NCI-H1092 (cell line): ENCODE measurements around the gene VEGFB.

Experiments
- DNase-seq: peaks from one replicate; lab custom pipeline; 2025; lab: John Stamatoyannopoulos, UW

The VEGFB gene

GRCh38 chr11:64246871-64247728 lies 12.7 kb downstream of the VEGFB start, which contains the start of gene PPP1R14B:
Gene PPP1R14B, minus strand, starts transcription at chr11:64246943. Its CDS starts 270 bp downstream, at chr11:64246673.
- DNase-seq: peak; percentile 85

- DNase-seq: no peak
Observed at GRCh38 chr11:64247729-64248531, 13.5 kb downstream of the VEGFB start.

GRCh38 chr11:64248578-64248977 lies 14.2 kb downstream of the VEGFB start:
- DNase-seq: no peak

GRCh38 chr11:64249038-64249437 lies 14.7 kb downstream of the VEGFB start:
- DNase-seq: no peak

- no peak for DNase-seq
Observed at GRCh38 chr11:64249563-64250414, 15.4 kb downstream of the VEGFB start.

GRCh38 chr11:64250415-64251015 lies 16.1 kb downstream of the VEGFB start:
- no peak for DNase-seq

GRCh38 chr11:64251016-64251752 lies 16.8 kb downstream of the VEGFB start, which contains the start of gene PLCB3:
Gene PLCB3, plus strand, starts transcription at chr11:64251530. Its CDS starts 120 bp downstream, at chr11:64251650.
- no peak for DNase-seq

GRCh38 chr11:64251753-64252002 lies 17.3 kb downstream of the VEGFB start:
- DNase-seq: no peak

- no peak for DNase-seq
Observed at GRCh38 chr11:64252003-64252872, 17.9 kb downstream of the VEGFB start.

GRCh38 chr11:64253043-64253442 lies 18.7 kb downstream of the VEGFB start:
- DNase-seq: no peak

- no peak for DNase-seq
Observed at GRCh38 chr11:64253481-64253880, 19.1 kb downstream of the VEGFB start.

GRCh38 chr11:64254326-64254725 lies 19.9 kb downstream of the VEGFB start:
- DNase-seq: no peak

GRCh38 chr11:64255135-64256128 lies 21.0 kb downstream of the VEGFB start:
- DNase-seq: no peak

- DNase-seq: no peak
Observed at GRCh38 chr11:64256300-64256699, 21.9 kb downstream of the VEGFB start.

- DNase-seq: no peak
Observed at GRCh38 chr11:64258356-64258755, 24.0 kb downstream of the VEGFB start.

- DNase-seq: no peak
Observed at GRCh38 chr11:64258946-64259532, 24.7 kb downstream of the VEGFB start.

GRCh38 chr11:64259533-64260067 lies 25.2 kb downstream of the VEGFB start:
- no peak for DNase-seq

- DNase-seq: no peak
Observed at GRCh38 chr11:64260147-64260708, 25.8 kb downstream of the VEGFB start.
